Fibroblast of villous mesenchyme (primary cell): ENCODE data around the gene ITGAL. TPM values are rescaled to one million over a fixed set of nuclear protein-coding genes. Genes with fewer than 3 reads are reported as not detected.
A peak's percentile ranks its signal among the peaks of the same experiment; 100 is the strongest.

Source experiments
- DNase-seq: peaks from one replicate; pipeline ENCODE4 v3.0.0-alpha.2; 2010; ENCODE audit warnings: low read depth
- H3K4me3 ChIP-seq: 2 replicates; pipeline ENCODE4 v1.5.1; 2011; ENCODE audit warnings: low read depth, mild to moderate bottlenecking, low read length
- total RNA-seq: library from RNA; depleted of rRNA; stranded (reverse); fragments of >200 nt; gene quantifications from 2 replicates; pipeline ENCODE4 v1.2.3, GENCODE V29; 2012
- TF ChIP-seq, protein P1 (sequence below): IDR thresholded peaks from 2 replicates; pipeline ENCODE4 v1.5.1; 2012; ENCODE audit warnings: low read depth, mild to moderate bottlenecking, low read length; ENCODE audit not compliant: insufficient read depth

The ITGAL gene
- total RNA-seq, 1 donor, result not detected

- TF ChIP-seq, protein P1, sequence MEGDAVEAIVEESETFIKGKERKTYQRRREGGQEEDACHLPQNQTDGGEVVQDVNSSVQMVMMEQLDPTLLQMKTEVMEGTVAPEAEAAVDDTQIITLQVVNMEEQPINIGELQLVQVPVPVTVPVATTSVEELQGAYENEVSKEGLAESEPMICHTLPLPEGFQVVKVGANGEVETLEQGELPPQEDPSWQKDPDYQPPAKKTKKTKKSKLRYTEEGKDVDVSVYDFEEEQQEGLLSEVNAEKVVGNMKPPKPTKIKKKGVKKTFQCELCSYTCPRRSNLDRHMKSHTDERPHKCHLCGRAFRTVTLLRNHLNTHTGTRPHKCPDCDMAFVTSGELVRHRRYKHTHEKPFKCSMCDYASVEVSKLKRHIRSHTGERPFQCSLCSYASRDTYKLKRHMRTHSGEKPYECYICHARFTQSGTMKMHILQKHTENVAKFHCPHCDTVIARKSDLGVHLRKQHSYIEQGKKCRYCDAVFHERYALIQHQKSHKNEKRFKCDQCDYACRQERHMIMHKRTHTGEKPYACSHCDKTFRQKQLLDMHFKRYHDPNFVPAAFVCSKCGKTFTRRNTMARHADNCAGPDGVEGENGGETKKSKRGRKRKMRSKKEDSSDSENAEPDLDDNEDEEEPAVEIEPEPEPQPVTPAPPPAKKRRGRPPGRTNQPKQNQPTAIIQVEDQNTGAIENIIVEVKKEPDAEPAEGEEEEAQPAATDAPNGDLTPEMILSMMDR, result peak; percentile 26
- DNase-seq, result no peak
- H3K4me3 ChIP-seq, result no peak overlapping the region
These were observed 9.8 kb downstream of the ITGAL start for GRCh38 chr16:30482366-30482765.

GRCh38 chr16:30484887-30485286, 12.3 kb downstream of the ITGAL start:
- no peak for DNase-seq
- TF ChIP-seq, protein P1, result no peak
- no peak overlapping the region for H3K4me3 ChIP-seq

GRCh38 chr16:30485818-30486436, 13.4 kb downstream of the ITGAL start:
- DNase-seq, result peak; percentile 22
- no peak overlapping the region for H3K4me3 ChIP-seq
- TF ChIP-seq, protein P1, result no peak

DNA sequence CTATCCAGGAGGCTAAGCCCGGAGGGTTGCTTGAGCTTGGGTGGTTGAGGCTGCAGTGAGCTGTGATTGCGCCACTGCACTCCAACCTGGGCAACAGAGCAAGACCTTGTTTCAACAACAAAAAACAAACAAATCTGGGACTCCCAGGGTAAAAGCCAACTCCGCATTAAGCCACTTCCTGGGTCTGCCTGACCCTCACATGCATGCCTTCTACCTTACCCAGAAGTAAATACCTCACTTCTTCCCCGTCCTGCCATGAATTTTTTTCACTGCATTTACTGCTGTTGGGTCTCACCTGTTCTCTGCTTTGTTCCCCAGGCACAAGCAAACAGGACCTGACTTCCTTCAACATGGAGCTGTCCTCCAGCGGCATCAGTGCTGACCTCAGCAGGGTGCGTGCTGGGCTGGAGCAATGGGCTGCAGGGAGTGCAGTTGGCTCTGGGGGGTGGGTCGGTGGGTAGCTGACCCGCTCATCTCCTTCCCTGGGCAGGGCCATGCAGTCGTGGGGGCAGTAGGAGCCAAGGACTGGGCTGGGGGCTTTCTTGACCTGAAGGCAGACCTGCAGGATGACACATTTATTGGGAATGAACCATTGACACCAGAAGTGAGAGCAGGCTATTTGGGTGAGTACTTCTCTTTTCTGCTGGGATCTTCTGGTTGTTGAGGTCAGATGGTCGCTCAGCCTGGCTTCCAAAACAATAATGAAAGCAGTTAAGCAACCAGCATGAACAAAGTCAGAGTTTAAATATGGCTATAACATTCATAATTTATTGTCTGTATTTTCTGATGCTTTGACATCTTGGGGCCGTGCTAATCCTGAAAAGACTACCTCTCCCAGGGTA, 16.4 kb downstream of the ITGAL start:
- TF ChIP-seq, protein P1, result no peak
- no peak overlapping the region for H3K4me3 ChIP-seq
- no peak for DNase-seq

- TF ChIP-seq, protein P1, result no peak
- DNase-seq, result no peak
- no peak overlapping the region for H3K4me3 ChIP-seq
These were observed 17.7 kb downstream of the ITGAL start for GRCh38 chr16:30490210-30490609.

- TF ChIP-seq, protein P1, result no peak
- no peak for DNase-seq
- H3K4me3 ChIP-seq, result no peak overlapping the region
These were observed 18.7 kb downstream of the ITGAL start for GRCh38 chr16:30491229-30491628.
